B cell (primary cell): ENCODE measurements around the gene RAB32. TPM values are rescaled to one million over a fixed set of nuclear protein-coding genes. Genes with fewer than 3 reads are reported as not detected.

Experiments used
- ATAC-seq: fragments of 200-7000 bp; cut with Tn5 transposase; one replicate; pipeline ENCODE4 v1.10.0; 2021; ENCODE audit warnings: low read depth, mild to moderate bottlenecking, moderate number of reproducible peaks, moderate library complexity
- CTCF ChIA-PET: fragments of 350-600 bp; sonication (Branson Sonifier 250); formaldehyde crosslinking; loops from one replicate; lab custom pipeline; 2021; ENCODE audit warnings: antibody characterized with exemption, inconsistent platforms; lab: Charles Lee
- POLR2A ChIA-PET: fragments of 350-600 bp; sonication (Branson Sonifier 250); formaldehyde crosslinking; loops from one replicate; lab custom pipeline; 2021; ENCODE audit warnings: antibody characterized with exemption; lab: Charles Lee
- DNase-seq: peaks from one replicate; pipeline ENCODE4 v3.0.0; 2013
- H2AFZ ChIP-seq: 2 replicates; pipeline ENCODE4 v1.6.1; 2012; ENCODE audit warnings: mild to moderate bottlenecking, low read depth, low read length; ENCODE audit not compliant: insufficient read depth, poor library complexity, severe bottlenecking
- H3K27ac ChIP-seq, 2 donors: 1 replicate in 1 of 2; 2 replicates in 1 of 2; pipeline ENCODE4 v1.5.1; 2012 to 2013; ENCODE audit warnings: low read length in 2 of 2, mild to moderate bottlenecking in 2 of 2, moderate library complexity in 1 of 2
- H3K27me3 ChIP-seq, 4 experiments: fragments of 200-600 bp in 1 of 4; sonication (generic) in 1 of 4; replicated peaks in 1 of 4; 1 replicate in 2 of 4; 2 replicates in 2 of 4; pipeline versions ENCODE4 v1.6.1 to v1.7.0; 2013 to 2016; ENCODE audit warnings: low read length in 3 of 4, mild to moderate bottlenecking in 2 of 4, mixed read lengths in 1 of 4, moderate library complexity in 1 of 4; ENCODE audit not compliant: insufficient read depth in 4 of 4, control insufficient read depth in 3 of 4; ENCODE audit errors: control extremely low read depth in 1 of 4
- H3K36me3 ChIP-seq, 2 experiments: replicated peaks in 1 of 2; 1 replicate in 1 of 2; 2 replicates in 1 of 2; pipeline versions ENCODE4 v1.6.1 to v1.7.1; 2013; ENCODE audit warnings: low read length in 1 of 2; ENCODE audit not compliant: insufficient read depth in 2 of 2, control insufficient read depth in 1 of 2; ENCODE audit errors: control extremely low read depth in 1 of 2, extremely low read depth in 1 of 2
- H3K4me1 ChIP-seq, 2 donors: fragments of 200-600 bp in 1 of 2; sonication (generic) in 1 of 2; 1 replicate in 1 of 2; 2 replicates in 1 of 2; pipeline versions ENCODE4 v1.5.1 to v1.6.1; 2013 to 2017; ENCODE audit warnings: low read length in 2 of 2; ENCODE audit not compliant: control insufficient read depth in 2 of 2, insufficient read depth in 2 of 2
- H3K4me2 ChIP-seq: replicated peaks from 2 replicates; pipeline ENCODE3; 2012; ENCODE audit warnings: mild to moderate bottlenecking, low read depth, low read length; ENCODE audit not compliant: poor library complexity, severe bottlenecking
- H3K4me3 ChIP-seq, 5 experiments: fragments of 200-600 bp in 1 of 5; sonication (generic) in 1 of 5; 1 replicate in 3 of 5; 2 replicates in 2 of 5; pipeline versions ENCODE4 v1.5.1 to v1.7.0; 2011 to 2016; ENCODE audit warnings: low read length in 4 of 5, mild to moderate bottlenecking in 4 of 5, low read depth in 2 of 5, control low read depth in 1 of 5, moderate library complexity in 1 of 5; ENCODE audit not compliant: insufficient read depth in 1 of 5; ENCODE audit errors: control extremely low read depth in 1 of 5, extremely low read depth in 1 of 5
- H3K79me2 ChIP-seq: fragments of 200-600 bp; sonication (generic); one replicate; pipeline ENCODE4 v1.6.0; 2016; ENCODE audit warnings: low read length; ENCODE audit not compliant: control insufficient read depth, insufficient read depth
- H3K9ac ChIP-seq: fragments of 200-600 bp; sonication (generic); 2 replicates; pipeline ENCODE4 v1.6.1; 2017; ENCODE audit warnings: mild to moderate bottlenecking, low read length, moderate library complexity
- H3K9me3 ChIP-seq, 3 donors: one replicate each; pipeline versions ENCODE4 v1.6.1 to v1.7.1; 2013; ENCODE audit warnings: low read length in 2 of 3; ENCODE audit not compliant: control insufficient read depth in 2 of 3, insufficient read depth in 1 of 3; ENCODE audit errors: control extremely low read depth in 1 of 3
- H4K20me1 ChIP-seq: 2 replicates; pipeline ENCODE4 v1.6.0; 2012; ENCODE audit warnings: mild to moderate bottlenecking, low read length; ENCODE audit not compliant: insufficient read depth, control insufficient read depth, poor library complexity, severe bottlenecking
- H3K27ac Mint-ChIP-seq: one replicate; pipeline ENCODE4 v1.8.0; 2021; ENCODE audit warnings: mixed read lengths
- H3K27me3 Mint-ChIP-seq: one replicate; pipeline ENCODE4 v1.8.0; 2021; ENCODE audit warnings: mixed read lengths
- H3K4me1 Mint-ChIP-seq: one replicate; pipeline ENCODE4 v1.8.0; 2021; ENCODE audit warnings: mixed read lengths
- H3K4me3 Mint-ChIP-seq: one replicate; pipeline ENCODE4 v1.8.0; 2021; ENCODE audit warnings: mixed read lengths
- H3K9me3 Mint-ChIP-seq: one replicate; pipeline ENCODE4 v1.8.0; 2022; ENCODE audit warnings: mixed read lengths; ENCODE audit not compliant: insufficient read depth
- CTCF ChIP-seq: fragments of 200-600 bp; IDR thresholded peaks from one replicate; pipeline ENCODE4 v1.8.0; 2022; ENCODE audit warnings: antibody characterized with exemption, mild to moderate bottlenecking
- EZH2 ChIP-seq: IDR thresholded peaks from 2 replicates; pipeline ENCODE4 v1.6.1; 2012; ENCODE audit warnings: borderline replicate concordance, low read depth, mild to moderate bottlenecking, moderate library complexity, low read length; ENCODE audit not compliant: insufficient read depth, poor library complexity, severe bottlenecking
- WGBS: methylation state at CpG from one replicate; pipeline ENCODE4 v1.1.5; 2013; ENCODE audit warnings: missing lambda C conversion rate; ENCODE audit not compliant: insufficient coverage; 5-methylcytosine and 5-hydroxymethylcytosine counted together
- intact Hi-C: fragments of 100-400 bp; cut with micrococcal nuclease; formaldehyde crosslinking; loops from one replicate; pipeline ENCODE4 v1.10.0; 2022
- polyA plus RNA-seq: library from polyadenylated mRNA; depleted of rRNA; stranded (reverse); fragments of >200 nt; gene quantifications from 2 replicates; pipeline ENCODE4 v1.2.3, GENCODE V29; 2012
- total RNA-seq, 2 donors: library from RNA; stranded (reverse); fragments of 120-200 nt in 1 of 2; gene quantifications; 1 replicate in 1 of 2; 2 replicates in 1 of 2; pipeline versions ENCODE4 v1.2.3 to v1.2.4, GENCODE V29; 2013 to 2022

RAB32 gene
- total and polyA plus RNA-seq, 2 donors (not counting 1 experiment from before 2014, with no cell fraction given) = 0.36 TPM; not detected in 1

DNA sequence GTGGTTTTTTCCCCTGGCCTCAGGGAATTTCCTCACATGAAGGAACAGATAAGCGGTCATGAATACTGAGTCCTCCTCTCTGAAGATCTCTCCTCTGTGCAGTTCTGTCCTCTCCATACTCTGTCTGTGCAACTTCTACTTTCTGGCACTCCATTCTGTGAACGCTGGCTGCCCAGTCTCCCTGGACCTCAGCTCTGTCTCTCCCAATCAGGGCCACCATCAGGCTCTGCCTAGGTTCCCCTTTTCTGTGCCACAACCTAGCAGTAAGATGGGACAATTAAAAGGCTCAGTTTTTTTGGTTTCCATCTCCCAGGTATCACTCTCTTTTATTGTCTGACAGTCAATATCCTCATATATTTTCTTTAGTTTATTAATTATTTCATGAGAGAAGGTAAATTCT lies 50.4 kb downstream of the RAB32 start:
- TF ChIP-seq CTCF = no peak
- no peak for TF ChIP-seq EZH2
- Histone ChIP-seq H3K9me3 (no peaks in the 10 kb centered on the region), H2AFZ (no peak overlapping the region), H3K27me3 (peaks cover 0 to 2% (median 0%) of the 10 kb centered on the region in 4 experiments), H3K79me2 (no peaks in the 10 kb centered on the region), H4K20me1 (no peaks in the 10 kb centered on the region), H3K4me1 (no peaks in the 10 kb centered on the region), H3K27ac (no peak overlapping the region), H3K4me3 (no peak overlapping the region), H3K36me3 (no peaks in the 10 kb centered on the region), H3K9ac (no peak overlapping the region), H3K4me2 (no peak overlapping the region)
- H3K4me3 Mint-ChIP-seq = no peak overlapping the region
- intact Hi-C loops = no loop called here
- H3K9me3 Mint-ChIP-seq = no peaks in the 10 kb centered on the region
- H3K27ac Mint-ChIP-seq = no peak overlapping the region
- H3K4me1 Mint-ChIP-seq = peaks cover 3% of the 10 kb centered on the region
- DNase-seq (no peak), ATAC-seq (no peak)
- POLR2A ChIA-PET = no interaction called here
- 93% methylated on average over 1 of the region's 2 CpGs for WGBS
- CTCF ChIA-PET = no interaction called here
- peaks cover 4% of the 10 kb centered on the region for H3K27me3 Mint-ChIP-seq

DNA sequence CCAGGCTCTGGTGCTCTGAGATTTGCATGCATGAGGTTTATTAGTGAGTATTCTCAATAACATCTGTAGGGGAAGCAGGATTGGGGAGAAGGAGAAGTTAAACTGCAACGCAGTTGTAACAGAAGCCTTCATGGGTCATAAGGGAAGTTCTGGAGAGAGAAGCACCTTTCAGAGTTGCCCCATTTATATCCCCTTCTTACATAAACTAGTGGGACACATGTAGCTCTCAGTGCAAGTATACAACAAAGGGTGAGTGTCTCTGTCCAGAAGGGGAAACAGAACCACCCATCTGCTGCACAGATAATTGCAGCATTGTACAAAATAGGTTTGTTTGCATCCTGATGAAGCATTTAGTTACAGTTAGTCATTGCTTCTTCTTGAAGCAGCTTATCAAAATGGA lies 50.9 kb downstream of the RAB32 start:
- Histone ChIP-seq H3K9me3 (no peaks in the 10 kb centered on the region), H3K27me3 (peaks cover 0 to 5% (median 0%) of the 10 kb centered on the region in 4 experiments), H3K4me3 (no peak overlapping the region), H3K36me3 (no peaks in the 10 kb centered on the region), H2AFZ (no peak overlapping the region), H3K4me2 (no peak overlapping the region), H3K9ac (no peak overlapping the region), H4K20me1 (no peaks in the 10 kb centered on the region), H3K4me1 (no peaks in the 10 kb centered on the region), H3K27ac (no peak overlapping the region), H3K79me2 (no peaks in the 10 kb centered on the region)
- H3K9me3 Mint-ChIP-seq = no peaks in the 10 kb centered on the region
- ATAC-seq = no peak
- ChIA-PET POLR2A (no interaction called here), CTCF (no interaction called here)
- intact Hi-C loops = no loop called here
- peaks cover 3% of the 10 kb centered on the region for H3K4me1 Mint-ChIP-seq
- DNase-seq = no peak
- no peak overlapping the region for H3K4me3 Mint-ChIP-seq
- WGBS = no CpG with 5 or more reads among the region's 1 CpG
- TF ChIP-seq CTCF = no peak
- no peak overlapping the region for H3K27ac Mint-ChIP-seq
- peaks cover 4% of the 10 kb centered on the region for H3K27me3 Mint-ChIP-seq
